Chondrocyte (in vitro differentiated cells): Measurements from ENCODE around the gene SCLY. TPM values are rescaled to one million over a fixed set of nuclear protein-coding genes. Genes with fewer than 3 reads are reported as not detected.

Source experiments
- DNase-seq: peaks from one replicate; pipeline ENCODE4 v3.0.0; 2021; ENCODE audit warnings: mixed read lengths, low spot score
- H3K27ac Mint-ChIP-seq: one replicate; pipeline ENCODE4 v1.8.0; 2021; ENCODE audit warnings: mild to moderate bottlenecking, moderate library complexity, mixed read lengths; ENCODE audit not compliant: unreplicated experiment
- H3K27me3 Mint-ChIP-seq: 2 replicates; pipeline ENCODE4 v1.8.0; 2021; ENCODE audit warnings: low read depth, mixed read lengths
- H3K36me3 Mint-ChIP-seq: 2 replicates; pipeline ENCODE4 v1.8.0; 2021; ENCODE audit warnings: low read depth, mixed read lengths
- H3K4me1 Mint-ChIP-seq: 2 replicates; pipeline ENCODE4 v1.8.0; 2021; ENCODE audit warnings: low read depth, mild to moderate bottlenecking, mixed read lengths
- H3K4me3 Mint-ChIP-seq: one replicate; pipeline ENCODE4 v1.8.0; 2021; ENCODE audit warnings: mild to moderate bottlenecking, moderate library complexity, mixed read lengths; ENCODE audit not compliant: unreplicated experiment
- H3K9me3 Mint-ChIP-seq: 2 replicates; pipeline ENCODE4 v1.8.0; 2021; ENCODE audit warnings: low read depth, mixed read lengths
- CTCF ChIP-seq: fragments of 200-600 bp; sonication (generic); IDR thresholded peaks from 2 replicates; pipeline ENCODE4 v1.5.0; 2021; ENCODE audit warnings: antibody characterized with exemption, mild to moderate bottlenecking, moderate library complexity
- total RNA-seq: library from RNA; stranded (reverse); gene quantifications from 3 replicates; pipeline ENCODE4 v1.2.1, GENCODE V29; 2021

Gene SCLY
- total RNA-seq, 1 donor from 2014 or later, result 12.7 TPM

DNA sequence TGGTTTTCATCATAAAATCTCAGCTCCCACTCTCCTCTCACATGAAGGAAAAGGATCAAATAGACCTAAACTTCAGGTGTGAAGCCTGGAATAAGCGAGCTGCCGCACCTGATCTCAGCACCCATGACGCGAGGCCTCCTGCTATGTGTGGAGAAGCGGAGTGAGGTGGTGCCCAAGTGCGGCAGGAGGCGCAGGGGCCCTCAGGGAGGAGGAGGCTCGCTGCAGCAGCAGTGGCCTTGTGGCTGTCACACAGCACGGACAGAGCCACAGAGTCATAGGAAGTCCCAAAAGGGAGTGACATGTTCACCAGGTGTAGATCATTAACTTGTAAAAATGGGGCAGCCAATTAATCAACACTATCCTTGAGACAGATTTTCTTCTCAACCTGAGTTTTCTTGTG lies 9.1 kb downstream of the SCLY start:
- Mint-ChIP-seq H3K4me1 (no peaks in the 10 kb centered on the region), H3K36me3 (peaks cover 38% of the 10 kb centered on the region), H3K27me3 (no peaks in the 10 kb centered on the region), H3K4me3 (no peak overlapping the region), H3K27ac (no peak overlapping the region), H3K9me3 (peaks cover 16% of the 10 kb centered on the region)
- DNase-seq, result no peak
- TF ChIP-seq CTCF, result no peak

- Mint-ChIP-seq H3K27me3 (no peaks in the 10 kb centered on the region), H3K4me1 (no peaks in the 10 kb centered on the region), H3K36me3 (peaks cover 36% of the 10 kb centered on the region), H3K4me3 (no peak overlapping the region), H3K9me3 (peaks cover 26% of the 10 kb centered on the region), H3K27ac (no peak overlapping the region)
- TF ChIP-seq CTCF, result no peak
- DNase-seq, result no peak
Measured at GRCh38 chr2:238075397-238075796, 14.6 kb downstream of the SCLY start.

DNA sequence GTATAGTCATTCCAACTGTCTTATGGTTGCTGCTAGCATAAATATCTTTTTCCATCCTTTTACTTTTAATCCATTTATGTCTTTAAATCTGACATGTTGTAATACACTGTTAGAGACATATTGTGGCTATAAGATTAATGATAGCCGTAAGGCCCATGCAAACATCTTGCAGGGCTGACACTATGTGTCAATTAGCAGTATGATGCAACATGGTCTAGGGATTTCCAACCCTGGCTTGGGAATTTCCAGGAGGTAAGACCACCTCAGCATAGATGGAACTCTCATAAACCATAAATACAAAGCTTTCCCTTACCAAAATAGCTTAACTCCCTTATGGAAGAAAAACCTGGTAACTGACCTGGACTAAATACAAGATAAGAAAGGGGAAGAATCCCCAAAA lies 16.5 kb downstream of the SCLY start:
- no peak for TF ChIP-seq CTCF
- Mint-ChIP-seq H3K27me3 (no peaks in the 10 kb centered on the region), H3K4me1 (no peaks in the 10 kb centered on the region), H3K27ac (no peak overlapping the region), H3K4me3 (no peak overlapping the region), H3K36me3 (peaks cover 38% of the 10 kb centered on the region), H3K9me3 (peaks cover 22% of the 10 kb centered on the region)
- DNase-seq, result no peak

- DNase-seq, result no peak
Measured at GRCh38 chr2:238079874-238080327, 19.1 kb downstream of the SCLY start.

DNA sequence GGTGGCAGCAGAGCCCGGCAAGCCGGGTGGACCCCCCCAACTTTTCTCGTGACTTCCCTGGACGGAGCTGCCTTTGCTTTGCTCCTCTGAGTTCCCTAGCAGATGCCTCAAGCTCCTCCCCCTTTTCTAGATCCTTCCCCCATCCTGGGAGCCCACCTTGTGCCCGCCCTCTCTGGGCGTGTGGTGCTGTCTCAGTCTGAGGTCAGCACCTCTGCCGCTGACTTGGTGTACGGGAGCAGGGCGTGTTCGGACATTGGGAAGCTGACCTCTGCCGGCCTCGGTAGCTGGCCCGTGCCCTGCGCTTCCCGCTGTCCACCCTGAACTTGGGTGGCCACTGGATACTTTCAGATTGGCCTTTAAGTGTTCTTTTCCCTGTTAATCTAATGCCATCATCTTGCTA lies 19.7 kb downstream of the SCLY start:
- H3K4me3 Mint-ChIP-seq, result no peak overlapping the region
- peaks cover 3% of the 10 kb centered on the region for H3K4me1 Mint-ChIP-seq
- H3K36me3 Mint-ChIP-seq, result peaks cover 39% of the 10 kb centered on the region
- H3K9me3 Mint-ChIP-seq, result peaks cover 10% of the 10 kb centered on the region
- no peak for TF ChIP-seq CTCF
- no peak for DNase-seq
- no peak overlapping the region for H3K27ac Mint-ChIP-seq
- no peaks in the 10 kb centered on the region for H3K27me3 Mint-ChIP-seq

More at GRCh38 chr2:238079874-238080327, 19.1 kb downstream of the SCLY start:
- Mint-ChIP-seq H3K4me3 (no peak overlapping the region), H3K9me3 (peaks cover 10% of the 10 kb centered on the region), H3K27ac (no peak overlapping the region), H3K36me3 (peaks cover 36% of the 10 kb centered on the region), H3K27me3 (no peaks in the 10 kb centered on the region), H3K4me1 (no peaks in the 10 kb centered on the region)
- TF ChIP-seq CTCF, result no peak
